HepG2 (cell line): ENCODE results near the gene PPP1R16B. TPM values are rescaled to one million over a fixed set of nuclear protein-coding genes. Genes with fewer than 3 reads are reported as not detected.

Experiments
- ATRX ChIP-seq: sonication (generic); formaldehyde crosslinking; IDR thresholded peaks from 2 replicates; pipeline ENCODE4 v1.4.0; 2020; ENCODE audit warnings: missing genetic modification reagents, borderline replicate concordance
- FIP1L1 ChIP-seq: fragments of 200-400 bp; formaldehyde crosslinking; IDR thresholded peaks from 2 replicates; pipeline ENCODE4 v1.6.1; 2018; ENCODE audit warnings: low read depth, mild to moderate bottlenecking, low read length, moderate library complexity, borderline replicate concordance; ENCODE audit not compliant: insufficient read depth
- FLYWCH1 ChIP-seq: sonication (generic); formaldehyde crosslinking; IDR thresholded peaks from 2 replicates; pipeline ENCODE4 v1.8.1; 2023; ENCODE audit warnings: mild to moderate bottlenecking, missing genetic modification reagents
- FOXO1 ChIP-seq: sonication (generic); formaldehyde crosslinking; IDR thresholded peaks from 2 replicates; pipeline ENCODE4 v1.4.0; 2020; ENCODE audit warnings: missing genetic modification reagents
- FOXP4 ChIP-seq: sonication (generic); formaldehyde crosslinking; IDR thresholded peaks from 2 replicates; pipeline ENCODE4 v1.4.0; 2020; ENCODE audit warnings: missing genetic modification reagents
- HHEX ChIP-seq: IDR thresholded peaks from 2 replicates; pipeline ENCODE4 v1.6.1; 2016; ENCODE audit warnings: control low read depth
- HNRNPK ChIP-seq: fragments of 200-400 bp; formaldehyde crosslinking; IDR thresholded peaks from 2 replicates; pipeline ENCODE4 v1.6.1; 2018; ENCODE audit warnings: low read length, low read depth, moderate library complexity, mild to moderate bottlenecking; ENCODE audit not compliant: poor library complexity, severe bottlenecking
- HNRNPUL1 ChIP-seq: fragments of 200-400 bp; formaldehyde crosslinking; IDR thresholded peaks from 2 replicates; pipeline ENCODE4 v1.6.1; 2017; ENCODE audit warnings: low read depth, mild to moderate bottlenecking, low read length, moderate library complexity
- KDM1A ChIP-seq: IDR thresholded peaks from 2 replicates; pipeline ENCODE4 v1.6.1; 2016; ENCODE audit warnings: missing compliant biosample characterization
- MAFG ChIP-seq: sonication (generic); formaldehyde crosslinking; IDR thresholded peaks from 2 replicates; pipeline ENCODE4 v1.5.1; 2020; ENCODE audit warnings: mild to moderate bottlenecking, missing genetic modification reagents
- MXI1 ChIP-seq: IDR thresholded peaks from 3 replicates; pipeline ENCODE4 v1.6.1; 2012; ENCODE audit warnings: low read depth, low read length, inconsistent platforms, borderline replicate concordance
- PHF21A ChIP-seq: sonication (generic); formaldehyde crosslinking; IDR thresholded peaks from 2 replicates; pipeline ENCODE4 v1.5.0; 2020; ENCODE audit warnings: mild to moderate bottlenecking, missing genetic modification reagents
- SNAI1 ChIP-seq: sonication (generic); formaldehyde crosslinking; IDR thresholded peaks from 2 replicates; pipeline ENCODE4 v1.5.0; 2020; ENCODE audit warnings: mild to moderate bottlenecking, missing genetic modification reagents, borderline replicate concordance
- SRSF9 ChIP-seq: fragments of 200-400 bp; formaldehyde crosslinking; IDR thresholded peaks from 2 replicates; pipeline ENCODE4 v1.6.1; 2018; ENCODE audit warnings: borderline replicate concordance, mild to moderate bottlenecking, low read depth, low read length; ENCODE audit not compliant: insufficient read depth, poor library complexity, severe bottlenecking
- TBX3 ChIP-seq: fragments of 450-650 bp; IDR thresholded peaks from 2 replicates; pipeline ENCODE4 v1.6.1; 2017; ENCODE audit warnings: antibody characterized with exemption, mild to moderate bottlenecking, inconsistent platforms, borderline replicate concordance
- TCF7 ChIP-seq: sonication (generic); IDR thresholded peaks from 2 replicates; pipeline ENCODE4 v1.6.1; 2016; ENCODE audit warnings: antibody characterized with exemption, low read depth
- ZHX2 ChIP-seq, 2 experiments: sonication (generic) in 1 of 2; formaldehyde crosslinking in 1 of 2; IDR thresholded peaks; 2 replicates each; pipeline versions ENCODE4 v1.6.1 to v1.9.0; 2014 to 2022; ENCODE audit warnings: antibody characterized with exemption in 1 of 2, borderline replicate concordance in 1 of 2, inconsistent platforms in 1 of 2, low read depth in 1 of 2, missing genetic modification reagents in 1 of 2
- ZKSCAN8 ChIP-seq: IDR thresholded peaks from 2 replicates; pipeline ENCODE4 v1.6.1; 2016; ENCODE audit warnings: borderline replicate concordance, missing genetic modification reagents, missing compliant biosample characterization
- ZNF335 ChIP-seq: sonication (generic); formaldehyde crosslinking; IDR thresholded peaks from 2 replicates; pipeline ENCODE4 v1.4.0; 2020; ENCODE audit warnings: missing genetic modification reagents
- ZNF382 ChIP-seq: sonication (generic); formaldehyde crosslinking; IDR thresholded peaks from 2 replicates; pipeline ENCODE4 v1.5.0; 2020; ENCODE audit warnings: missing genetic modification reagents, mild to moderate bottlenecking, borderline replicate concordance
- ZNF589 ChIP-seq: sonication (generic); formaldehyde crosslinking; conservative IDR thresholded peaks from 2 replicates; pipeline ENCODE4 v1.8.0; 2022; ENCODE audit warnings: mild to moderate bottlenecking, moderate library complexity, missing genetic modification reagents
- polyA plus RNA-seq, 8 experiments: library from polyadenylated mRNA; depleted of rRNA in 3 of 8; stranded (reverse) in 7 of 8; unstranded in 1 of 8; fragments of >200 nt; fragmentation: Illumina TruSeq in 4 of 8; extraction: Trizol in 4 of 8; gene quantifications; 2 replicates each; pipeline versions ENCODE4 v1.2.1 to v1.2.3, GENCODE V29; 2011 to 2016; ENCODE audit warnings: low read depth in 4 of 8, missing spikeins in 1 of 8, mixed read lengths in 1 of 8; ENCODE audit not compliant: insufficient read depth in 1 of 8
- total RNA-seq, 5 experiments: library from RNA; depleted of rRNA; stranded (reverse); fragments of >200 nt; fragmentation: Illumina TruSeq; extraction: Trizol; gene quantifications; 2 replicates each; pipeline ENCODE4 v1.2.3, GENCODE V29; 2016; ENCODE audit warnings: low read depth in 1 of 5

The PPP1R16B gene
- total and polyA plus RNA-seq, 2 of the 13 experiments (the other 11 are each of a cell fraction or from before 2014, with no cell fraction given): 0.02 to 0.11 TPM

- TF ChIP-seq FLYWCH1 (no peak), TCF7 (no peak), MAFG (CRISPR knock-in tag) (no peak), SNAI1 (peak; percentile 88), ZNF589 (CRISPR knock-in tag) (0 out of 2 replicates have a peak, but pooled peaks have one; percentile 56), HNRNPUL1 (peak; percentile 83), ZNF335 (CRISPR knock-in tag) (peak; percentile 94), HHEX (CRISPR knock-in tag) (no peak), PHF21A (CRISPR knock-in tag) (peak; percentile 77; the same call in 1 of the 2 replicates), ZNF382 (CRISPR knock-in tag) (no peak), MXI1 (peak; percentile 96; the same call in 2 of the 3 replicates), FOXO1 (CRISPR knock-in tag) (peak; percentile 69), ZKSCAN8 (peak; percentile 84; the same call in 1 of the 2 replicates), ZHX2 (IDR thresholded peaks at IDR 0.05; ENCODE audit: low read depth) (peak; percentile 89), ZHX2 (CRISPR knock-in tag; IDR thresholded peaks at IDR 0.05; ENCODE audit: borderline replicate concordance) (0 out of 2 replicates have a peak, but pooled peaks have one; percentile 58), FOXP4 (CRISPR knock-in tag) (0 out of 2 replicates have a peak, but pooled peaks have one; percentile 30), HNRNPK (no peak), TBX3 (no peak), ATRX (CRISPR knock-in tag) (no peak), KDM1A (peak; percentile 80), FIP1L1 (no peak; the same call in 1 of the 2 replicates), SRSF9 (no peak)
Observed at GRCh38 chr20:38962044-38962927, 156.8 kb downstream of the PPP1R16B start, which contains the start of gene DHX35 (continued).
